GM12872 (cell line): ENCODE measurements around the gene DOCK3.
A peak's percentile ranks its signal among the peaks of the same experiment; 100 is the strongest.

Experiments used
- TF ChIP-seq, protein P1 (sequence below): IDR thresholded peaks from 3 replicates; pipeline ENCODE4 v1.5.1; 2011; ENCODE audit warnings: low read depth, mild to moderate bottlenecking, low read length, moderate library complexity; ENCODE audit not compliant: insufficient read depth

DOCK3 gene

DNA sequence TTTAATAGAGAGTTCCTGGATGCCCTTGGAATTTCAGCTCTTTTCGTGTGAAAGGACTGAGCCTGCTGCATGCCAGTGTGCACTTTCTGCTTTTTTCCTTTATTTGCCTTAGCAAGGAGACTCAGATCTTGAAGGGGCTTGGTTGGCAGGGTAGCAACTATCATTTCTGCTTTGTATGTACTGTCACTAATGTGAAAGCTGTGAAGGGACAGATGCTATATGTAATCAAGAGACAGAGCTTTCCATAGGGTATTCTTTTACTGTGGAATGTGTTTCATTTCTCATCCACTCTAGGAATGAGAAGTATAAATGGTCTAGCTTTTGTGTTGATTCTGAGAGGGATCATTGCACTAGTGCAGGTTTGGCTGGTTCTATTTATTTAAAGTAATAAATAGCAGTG is 377.8 kb downstream of the DOCK3 start:
- TF ChIP-seq, protein P1, sequence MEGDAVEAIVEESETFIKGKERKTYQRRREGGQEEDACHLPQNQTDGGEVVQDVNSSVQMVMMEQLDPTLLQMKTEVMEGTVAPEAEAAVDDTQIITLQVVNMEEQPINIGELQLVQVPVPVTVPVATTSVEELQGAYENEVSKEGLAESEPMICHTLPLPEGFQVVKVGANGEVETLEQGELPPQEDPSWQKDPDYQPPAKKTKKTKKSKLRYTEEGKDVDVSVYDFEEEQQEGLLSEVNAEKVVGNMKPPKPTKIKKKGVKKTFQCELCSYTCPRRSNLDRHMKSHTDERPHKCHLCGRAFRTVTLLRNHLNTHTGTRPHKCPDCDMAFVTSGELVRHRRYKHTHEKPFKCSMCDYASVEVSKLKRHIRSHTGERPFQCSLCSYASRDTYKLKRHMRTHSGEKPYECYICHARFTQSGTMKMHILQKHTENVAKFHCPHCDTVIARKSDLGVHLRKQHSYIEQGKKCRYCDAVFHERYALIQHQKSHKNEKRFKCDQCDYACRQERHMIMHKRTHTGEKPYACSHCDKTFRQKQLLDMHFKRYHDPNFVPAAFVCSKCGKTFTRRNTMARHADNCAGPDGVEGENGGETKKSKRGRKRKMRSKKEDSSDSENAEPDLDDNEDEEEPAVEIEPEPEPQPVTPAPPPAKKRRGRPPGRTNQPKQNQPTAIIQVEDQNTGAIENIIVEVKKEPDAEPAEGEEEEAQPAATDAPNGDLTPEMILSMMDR = no peak

DNA sequence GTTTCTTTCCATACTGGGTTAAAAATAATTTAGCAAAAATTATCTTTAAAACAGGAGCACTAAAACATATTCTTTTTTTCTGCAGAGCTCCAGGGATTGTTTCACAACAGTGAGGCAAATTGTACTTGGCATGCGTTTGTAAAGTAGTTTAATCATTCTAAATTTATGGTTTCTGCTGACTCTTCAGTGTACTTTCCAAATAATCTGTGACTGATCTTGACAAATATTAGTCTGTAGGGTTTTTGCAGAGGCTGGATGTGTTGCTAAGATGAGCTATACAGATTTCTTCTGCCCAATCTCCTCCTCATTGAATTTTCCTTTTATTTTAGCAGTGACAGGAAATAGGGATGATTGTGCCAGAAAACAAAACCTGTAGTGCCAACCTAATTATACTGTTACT is 382.4 kb downstream of the DOCK3 start:
- TF ChIP-seq, protein P1 = no peak

DNA sequence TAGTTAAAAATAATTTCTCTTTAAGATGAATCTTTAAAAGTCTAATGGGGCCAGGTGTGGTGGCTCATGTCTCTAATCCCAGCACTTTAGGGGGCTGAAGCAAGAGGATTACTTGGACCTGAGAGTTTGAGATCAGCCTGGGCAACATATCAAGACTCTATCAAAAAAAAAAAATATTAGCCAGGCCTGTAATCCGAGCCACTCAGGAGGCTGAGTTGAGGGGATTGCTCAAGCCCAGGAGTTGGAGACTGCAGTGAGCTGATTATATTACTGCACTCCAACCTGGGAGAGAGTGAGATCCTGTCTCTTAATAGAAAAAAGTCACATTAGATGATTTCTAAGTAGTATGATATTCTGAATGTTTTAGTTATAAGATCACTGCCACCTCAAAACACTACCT is 388.3 kb downstream of the DOCK3 start:
- TF ChIP-seq, protein P1 = no peak

DNA sequence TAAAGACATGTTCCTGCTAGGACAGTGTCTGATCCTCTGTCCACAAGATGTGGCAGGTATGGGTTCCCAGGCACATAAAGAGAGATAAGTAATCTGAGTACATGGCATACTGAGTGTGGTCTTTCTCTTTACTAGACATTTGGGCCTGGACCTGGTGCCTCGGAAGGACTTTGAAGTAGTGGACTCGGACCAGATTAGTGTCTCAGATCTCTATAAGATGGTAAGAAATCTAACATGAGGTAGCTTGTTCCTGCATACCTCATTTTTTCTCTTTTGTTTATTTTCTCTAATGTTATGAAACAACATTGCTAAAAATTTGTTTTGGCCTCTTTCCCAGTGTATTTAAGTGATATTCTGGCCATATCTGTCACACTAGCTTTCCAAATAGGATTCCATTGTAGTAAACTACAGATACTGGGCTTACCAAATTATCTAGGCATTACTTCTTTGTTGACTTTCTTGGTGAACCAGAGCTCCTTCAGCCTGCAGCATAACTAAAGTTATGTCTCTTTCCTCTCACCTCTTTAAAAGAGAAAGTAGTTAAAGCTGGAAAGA is 400.6 kb downstream of the DOCK3 start:
- TF ChIP-seq, protein P1 = no peak

DNA sequence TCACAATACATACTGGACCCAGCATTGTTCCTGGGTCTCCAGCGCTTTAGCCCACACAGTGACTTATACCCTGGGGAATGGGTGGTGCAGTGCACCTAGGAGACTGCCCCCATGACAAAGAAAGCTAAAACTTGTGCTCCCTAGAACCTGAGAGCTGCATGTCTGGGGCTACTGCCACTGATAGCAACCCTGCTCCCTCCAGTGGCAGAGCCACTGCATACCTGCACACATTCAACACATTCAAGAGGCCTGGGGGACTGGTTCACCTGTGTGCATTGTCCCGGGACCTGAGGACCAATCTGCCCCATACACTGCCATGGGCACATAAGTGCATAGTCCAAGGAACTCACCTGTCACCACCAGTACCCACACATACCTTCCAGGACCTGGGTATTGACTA is 407.6 kb downstream of the DOCK3 start:
- TF ChIP-seq, protein P1 = no peak

DNA sequence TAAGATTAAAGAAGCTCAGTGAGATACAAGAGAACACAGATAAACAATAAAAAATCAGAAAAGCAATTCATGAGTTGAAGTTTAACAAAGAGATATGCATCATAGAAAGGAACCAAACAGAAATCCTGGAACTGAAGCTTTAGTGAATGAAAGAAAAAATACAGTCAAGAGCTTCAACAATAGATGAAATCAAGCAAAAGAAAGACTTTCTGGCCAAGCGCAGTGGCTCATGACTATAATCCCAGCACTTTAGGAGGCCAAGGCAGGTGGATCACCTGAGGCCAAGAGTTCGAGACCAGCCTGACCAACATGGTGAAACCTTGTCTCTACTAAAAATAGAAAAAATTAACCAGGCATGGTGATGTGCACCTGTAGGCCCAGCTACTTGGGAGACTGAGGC is 408.8 kb downstream of the DOCK3 start:
- TF ChIP-seq, protein P1 = no peak

DNA sequence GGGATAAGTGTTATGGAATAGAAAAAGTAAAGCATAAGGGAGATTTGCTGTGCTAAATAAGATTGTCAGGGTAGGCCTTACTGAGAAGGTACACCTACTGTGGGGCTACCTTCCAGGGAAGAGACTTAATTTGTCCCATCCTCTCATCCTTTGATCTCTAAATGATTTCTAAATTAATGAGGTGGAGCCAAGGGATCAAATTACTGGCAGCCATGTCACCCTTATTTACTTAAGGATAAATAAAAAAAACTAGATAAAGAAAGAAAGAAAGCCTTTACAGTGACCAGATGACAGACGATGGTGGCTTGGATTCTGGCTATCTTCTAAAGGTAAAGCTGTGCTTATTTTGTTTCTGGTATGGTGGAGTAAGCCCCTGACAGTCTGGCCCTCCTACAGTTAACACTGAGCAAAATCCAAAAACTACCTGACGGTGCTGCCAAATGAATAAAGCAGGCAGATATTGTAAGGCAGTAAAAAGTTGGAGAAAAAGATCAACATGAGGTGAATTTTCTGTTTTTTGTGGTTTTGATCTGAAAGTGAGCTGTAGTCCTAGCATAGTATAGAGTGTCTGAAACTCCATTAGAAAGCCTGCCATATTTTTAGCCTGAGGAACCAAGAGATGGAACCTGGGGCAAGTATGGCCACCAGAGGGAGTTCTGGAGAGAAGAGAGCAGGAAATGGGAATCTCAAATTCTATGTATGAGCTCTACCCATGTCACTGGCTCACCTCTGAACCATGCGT is 425.2 kb downstream of the DOCK3 start:
- TF ChIP-seq, protein P1 = peak; percentile 67
